ENCODE results near the gene CRYBG2. TPM values are rescaled to one million over a fixed set of nuclear protein-coding genes. Genes with fewer than 3 reads are reported as not detected.
A peak's percentile ranks its signal among the peaks of the same experiment; 100 is the strongest.

CRYBG2 gene
- total RNA-seq, 2 experiments from 2014 or later: 1.3 to 1.4 TPM

DNA sequence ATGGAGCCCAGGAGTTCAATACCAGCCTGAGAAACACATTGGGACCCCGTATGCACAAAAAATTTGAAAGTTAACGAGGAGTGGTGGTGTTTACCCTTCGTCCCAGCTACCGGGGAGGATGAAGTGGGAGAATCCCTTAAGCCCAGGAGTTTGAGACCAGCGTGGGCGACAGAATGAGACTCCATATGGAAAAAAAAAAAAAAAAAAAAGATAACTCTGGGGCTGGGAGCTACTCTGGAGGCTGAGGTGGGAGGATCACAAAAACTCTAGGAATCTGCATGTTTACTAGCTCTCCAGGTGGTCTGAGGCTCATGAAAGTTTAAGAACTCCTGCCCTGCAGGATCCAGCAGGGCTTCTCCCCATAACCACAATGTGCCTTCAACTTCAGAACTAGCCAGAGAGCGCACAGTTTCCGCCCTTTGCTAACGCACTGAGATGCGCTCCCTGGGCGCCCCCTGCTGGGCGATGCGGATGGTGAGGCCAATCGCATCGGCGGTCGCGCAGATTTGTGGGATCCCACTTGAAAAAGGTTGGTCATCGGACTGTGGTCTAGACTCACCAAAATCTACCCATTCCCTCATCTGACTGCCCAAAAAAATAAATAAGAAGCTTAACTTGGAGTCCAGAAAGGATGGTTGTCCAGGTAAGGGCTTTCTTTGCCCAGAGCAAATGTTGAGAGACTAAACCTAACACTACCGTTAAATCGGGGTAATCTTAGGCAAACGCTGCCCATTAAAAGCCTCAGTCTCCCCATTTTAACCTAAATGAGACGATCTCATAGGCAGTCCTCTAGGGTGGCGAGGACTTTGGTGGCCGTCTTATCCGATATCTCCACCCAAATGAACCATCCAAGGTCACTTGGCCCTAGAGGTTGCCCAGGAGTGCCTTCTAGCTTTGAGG lies 9.9 kb upstream of the CRYBG2 start:
- POLR2A ChIA-PET: interaction anchor here (0.7 to 5.3 kb wide), 13 partner anchors 9 to 88 kb away, joined by 3 to 34 read pairs (median 4); partner anchors contain the start of genes SH3BGRL3 and ZNF683
- DNase-seq (peak; percentile 74 to 96 (median 84)), ATAC-seq (ENCODE audit: poor library complexity) (peak; percentile 61)
- H3K9me3 ChIP-seq (ENCODE audit: control insufficient read depth in 1 of 2, insufficient read depth in 1 of 2, low read length in 2 of 2): peaks cover 0 to 10% of the 10 kb centered on the region in 2 experiments
- Mint-ChIP-seq H3K4me1 (ENCODE audit: low read depth) (peaks cover 56% of the 10 kb centered on the region), H3K9me3 (no peaks in the 10 kb centered on the region), H3K36me3 (ENCODE audit: low read depth) (no peaks in the 10 kb centered on the region), H3K27me3 (peaks cover 28% of the 10 kb centered on the region), H3K4me3 (peak overlapping the region; percentile 69), H3K27ac (no peak overlapping the region)
- H3K4me1 ChIP-seq (ENCODE audit: insufficient read depth, low read length): peaks cover 79% of the 10 kb centered on the region
- H3K27me3 ChIP-seq (ENCODE audit: control insufficient read depth in 1 of 2, insufficient read depth in 2 of 2, low read length in 2 of 2): peaks cover 0 to 21% of the 10 kb centered on the region in 2 experiments
- no peaks in the 10 kb centered on the region for H3K36me3 ChIP-seq (ENCODE audit: insufficient read depth, low read length)
- intact Hi-C loops (cut with DNase I, micrococcal nuclease): loop anchor here in 1 of 2 experiments (1.0 to 10.0 kb wide), 5 partner anchors 27 to 199 kb away; partner anchors contain the start of genes C1orf232 and ZNF593
- TF ChIP-seq, protein P1, sequence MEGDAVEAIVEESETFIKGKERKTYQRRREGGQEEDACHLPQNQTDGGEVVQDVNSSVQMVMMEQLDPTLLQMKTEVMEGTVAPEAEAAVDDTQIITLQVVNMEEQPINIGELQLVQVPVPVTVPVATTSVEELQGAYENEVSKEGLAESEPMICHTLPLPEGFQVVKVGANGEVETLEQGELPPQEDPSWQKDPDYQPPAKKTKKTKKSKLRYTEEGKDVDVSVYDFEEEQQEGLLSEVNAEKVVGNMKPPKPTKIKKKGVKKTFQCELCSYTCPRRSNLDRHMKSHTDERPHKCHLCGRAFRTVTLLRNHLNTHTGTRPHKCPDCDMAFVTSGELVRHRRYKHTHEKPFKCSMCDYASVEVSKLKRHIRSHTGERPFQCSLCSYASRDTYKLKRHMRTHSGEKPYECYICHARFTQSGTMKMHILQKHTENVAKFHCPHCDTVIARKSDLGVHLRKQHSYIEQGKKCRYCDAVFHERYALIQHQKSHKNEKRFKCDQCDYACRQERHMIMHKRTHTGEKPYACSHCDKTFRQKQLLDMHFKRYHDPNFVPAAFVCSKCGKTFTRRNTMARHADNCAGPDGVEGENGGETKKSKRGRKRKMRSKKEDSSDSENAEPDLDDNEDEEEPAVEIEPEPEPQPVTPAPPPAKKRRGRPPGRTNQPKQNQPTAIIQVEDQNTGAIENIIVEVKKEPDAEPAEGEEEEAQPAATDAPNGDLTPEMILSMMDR (IDR thresholded peaks at IDR 0.05): peak; percentile 98
- no peak overlapping the region for H3K27ac ChIP-seq (ENCODE audit: low read depth in 1 of 2, low read length in 2 of 2)
- no peak overlapping the region for H3K4me3 ChIP-seq (ENCODE audit: low read length)
- CTCF ChIA-PET: interaction anchor here (0.7 to 2.0 kb wide), 18 partner anchors 10 to 129 kb away, joined by 3 to 22 read pairs (median 4); partner anchors contain the start of genes CEP85 and ZNF683

DNA sequence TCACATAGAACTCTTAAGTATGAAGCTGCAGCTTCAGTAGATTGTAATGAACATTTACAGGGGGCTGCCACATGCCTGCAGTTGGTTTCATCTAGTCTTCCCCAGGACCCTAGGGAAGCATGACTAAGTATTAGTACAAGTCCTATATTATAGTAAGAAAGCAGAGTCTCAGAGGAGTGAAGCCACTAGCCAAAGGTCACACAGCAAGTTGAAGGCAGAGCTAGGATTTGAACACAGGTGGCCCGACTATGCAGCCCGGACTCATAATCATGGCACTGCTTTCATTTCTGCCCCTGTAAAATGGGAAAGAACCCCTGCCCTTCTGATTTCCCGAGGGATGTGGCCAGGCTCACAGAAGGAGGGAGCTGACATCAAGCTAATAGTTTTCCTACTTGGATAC lies 8.4 kb upstream of the CRYBG2 start:
- Mint-ChIP-seq H3K9me3 (no peaks in the 10 kb centered on the region), H3K27me3 (peaks cover 30% of the 10 kb centered on the region), H3K4me1 (ENCODE audit: low read depth) (peaks cover 57% of the 10 kb centered on the region), H3K4me3 (peak overlapping the region; percentile 1), H3K27ac (peak overlapping the region; percentile 12), H3K36me3 (ENCODE audit: low read depth) (no peaks in the 10 kb centered on the region)
- CTCF ChIA-PET: interaction anchor here (0.6 to 1.3 kb wide), 3 partner anchors 41 to 1971 kb away, joined by 3 read pairs; no protein-coding TSS in a partner anchor
- H3K27ac ChIP-seq (ENCODE audit: low read depth in 1 of 2, low read length in 2 of 2): no peak overlapping the region
- H3K9me3 ChIP-seq (ENCODE audit: control insufficient read depth in 1 of 2, insufficient read depth in 1 of 2, low read length in 2 of 2): peaks cover 0 to 10% of the 10 kb centered on the region in 2 experiments
- TF ChIP-seq, protein P1 (IDR thresholded peaks at IDR 0.05): no peak
- no peak for ATAC-seq (ENCODE audit: poor library complexity)
- H3K4me1 ChIP-seq (ENCODE audit: insufficient read depth, low read length): peaks cover 75% of the 10 kb centered on the region
- no peaks in the 10 kb centered on the region for H3K36me3 ChIP-seq (ENCODE audit: insufficient read depth, low read length)
- POLR2A ChIA-PET: interaction anchor here (1.2 to 5.3 kb wide), 5 partner anchors 11 to 55 kb away, joined by 3 to 34 read pairs (median 3); partner anchors contain the start of gene ZNF683
- H3K27me3 ChIP-seq (ENCODE audit: control insufficient read depth in 1 of 2, insufficient read depth in 2 of 2, low read length in 2 of 2): peaks cover 0 to 21% of the 10 kb centered on the region in 2 experiments
- no peak overlapping the region for H3K4me3 ChIP-seq (ENCODE audit: low read length)
- DNase-seq: no peak
- intact Hi-C loops (cut with DNase I, micrococcal nuclease): loop anchor here in 1 of 2 experiments (2.0 to 10.0 kb wide), 3 partner anchors 28 to 198 kb away; partner anchors contain the start of genes C1orf232 and ZNF593

DNA sequence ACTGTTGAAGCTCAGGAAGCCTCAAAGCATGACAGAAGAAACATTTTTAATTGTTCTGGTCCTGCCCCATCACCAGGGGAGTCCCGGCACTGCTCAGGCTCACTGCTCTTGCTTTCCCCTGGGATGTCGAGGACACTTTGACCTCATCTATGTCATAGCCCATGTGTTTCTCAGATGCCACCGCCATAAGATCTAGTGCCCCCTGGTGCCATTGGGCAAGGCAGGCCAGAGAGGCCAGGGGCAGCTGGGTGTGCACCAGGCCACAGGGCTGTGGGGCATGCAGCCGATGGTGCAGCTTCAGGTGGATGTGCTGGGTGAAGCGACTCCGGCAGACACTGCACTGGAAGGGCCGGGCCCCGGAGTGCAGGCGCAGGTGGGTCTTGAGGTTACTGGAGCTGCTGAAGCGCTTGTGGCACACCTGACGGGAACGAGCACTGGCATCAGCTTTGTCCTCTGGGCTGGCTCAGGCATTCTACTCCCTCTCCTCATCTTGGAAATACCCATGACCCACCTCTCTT lies 7.7 kb upstream of the CRYBG2 start:
- H3K4me1 Mint-ChIP-seq (ENCODE audit: low read depth): peaks cover 57% of the 10 kb centered on the region
- H3K4me3 ChIP-seq (ENCODE audit: low read length): no peak overlapping the region
- H3K27ac ChIP-seq (ENCODE audit: low read depth in 1 of 2, low read length in 2 of 2): no peak overlapping the region
- peak overlapping the region; percentile 20 for H3K27ac Mint-ChIP-seq
- peaks cover 30% of the 10 kb centered on the region for H3K27me3 Mint-ChIP-seq
- TF ChIP-seq, protein P1 (IDR thresholded peaks at IDR 0.05): no peak
- no peaks in the 10 kb centered on the region for H3K9me3 Mint-ChIP-seq
- H3K4me3 Mint-ChIP-seq: no peak overlapping the region
- CTCF ChIA-PET: interaction anchor here (0.6 to 1.8 kb wide), 6 partner anchors 30 to 1970 kb away, joined by 3 to 4 read pairs (median 4); partner anchors contain the start of gene CEP85
- H3K27me3 ChIP-seq (ENCODE audit: control insufficient read depth in 1 of 2, insufficient read depth in 2 of 2, low read length in 2 of 2): peaks cover 0 to 23% of the 10 kb centered on the region in 2 experiments
- intact Hi-C loops (cut with DNase I, micrococcal nuclease): loop anchor here in 1 of 2 experiments (2.0 to 10.0 kb wide), 3 partner anchors 29 to 197 kb away; partner anchors contain the start of genes C1orf232 and ZNF593
- no peak for DNase-seq
- peaks cover 0 to 10% of the 10 kb centered on the region in 2 experiments for H3K9me3 ChIP-seq (ENCODE audit: control insufficient read depth in 1 of 2, insufficient read depth in 1 of 2, low read length in 2 of 2)
- POLR2A ChIA-PET: interaction anchor here (1.2 to 5.3 kb wide), 4 partner anchors 12 to 56 kb away, joined by 3 to 34 read pairs (median 4); partner anchors contain the start of gene ZNF683
- ATAC-seq (ENCODE audit: poor library complexity): no peak
- no peaks in the 10 kb centered on the region for H3K36me3 Mint-ChIP-seq (ENCODE audit: low read depth)
- no peaks in the 10 kb centered on the region for H3K36me3 ChIP-seq (ENCODE audit: insufficient read depth, low read length)
- peaks cover 73% of the 10 kb centered on the region for H3K4me1 ChIP-seq (ENCODE audit: insufficient read depth, low read length)

Measured in CD4-positive, alpha-beta T cell (primary cell).